ENCODE results near the gene NPHS1.
"Not testable (repeated sequence)": the region's sequence is repeated elsewhere in the genome, so short reads cannot be mapped to it uniquely, and the experiment has no call there.

The NPHS1 gene

GRCh38 chr19:35811317-35812219 is 40.7 kb downstream of the NPHS1 start:
- no peak for DNase-seq

GRCh38 chr19:35807633-35808032 is 44.7 kb downstream of the NPHS1 start:
- DNase-seq: no peak

GRCh38 chr19:35806597-35806996 is 45.7 kb downstream of the NPHS1 start:
- DNase-seq: no peak

GRCh38 chr19:35805526-35806102 is 46.7 kb downstream of the NPHS1 start:
- no peak for DNase-seq

- DNase-seq: no peak
Measured at GRCh38 chr19:35801828-35802227, 50.5 kb downstream of the NPHS1 start.

GRCh38 chr19:35797663-35798062 is 54.6 kb downstream of the NPHS1 start:
- peak in 1 of 2 experiments; percentile 9 for DNase-seq

- no peak for DNase-seq
Measured at GRCh38 chr19:35796645-35797542, 55.4 kb downstream of the NPHS1 start.

- DNase-seq: not testable (repeated sequence)
Measured at GRCh38 chr19:35795564-35795963, 56.7 kb downstream of the NPHS1 start.

GRCh38 chr19:35793381-35794165 is 58.7 kb downstream of the NPHS1 start:
- DNase-seq: no peak

- no peak for DNase-seq
Measured at GRCh38 chr19:35792888-35793287, 59.4 kb downstream of the NPHS1 start.

GRCh38 chr19:35792312-35792711 is 60.0 kb downstream of the NPHS1 start:
- no peak for DNase-seq

GRCh38 chr19:35791814-35792279 is 60.5 kb downstream of the NPHS1 start:
- DNase-seq: no peak

GRCh38 chr19:35790981-35791813 is 61.1 kb downstream of the NPHS1 start:
- no peak for DNase-seq

- no peak for DNase-seq
Measured at GRCh38 chr19:35789978-35790944, 62.0 kb downstream of the NPHS1 start.

- DNase-seq: no peak
Measured at GRCh38 chr19:35789195-35789977, 62.9 kb downstream of the NPHS1 start.

GRCh38 chr19:35788205-35788960 is 63.9 kb downstream of the NPHS1 start:
- no peak for DNase-seq

- no peak for DNase-seq
Measured at GRCh38 chr19:35787227-35787799, 65.0 kb downstream of the NPHS1 start.
